Gastroesophageal sphincter (tissue), 4 donors: ENCODE data around the gene TSPAN17. TPM values are rescaled to one million over a fixed set of nuclear protein-coding genes. Genes with fewer than 3 reads are reported as not detected.

Experiments
- ATAC-seq: fragments of 150-250 bp; one replicate; pipeline ENCODE4 v1.9.1; 2016; ENCODE audit warnings: mild to moderate bottlenecking, moderate library complexity
- H3K27ac ChIP-seq, 4 donors: fragments of 200-600 bp; sonication (generic) in 3 of 4; 1 replicate in 3 of 4; 2 replicates in 1 of 4; pipeline ENCODE4 v1.5.1; 2016 to 2019
- H3K27me3 ChIP-seq: fragments of 200-600 bp; sonication (generic); one replicate; pipeline ENCODE4 v1.5.1; 2019
- H3K36me3 ChIP-seq, 2 donors: fragments of 200-600 bp; sonication (generic); one replicate each; pipeline ENCODE4 v1.5.1; 2019; ENCODE audit warnings: control low read depth in 1 of 2
- H3K4me1 ChIP-seq, 3 donors: fragments of 200-600 bp; sonication (generic); 1 replicate in 2 of 3; 2 replicates in 1 of 3; pipeline ENCODE4 v1.5.1; 2016 to 2019; ENCODE audit warnings: control low read depth in 2 of 3
- H3K4me3 ChIP-seq, 2 donors: fragments of 200-600 bp; sonication (generic); one replicate each; pipeline ENCODE4 v1.5.1; 2019; ENCODE audit warnings: mild to moderate bottlenecking in 1 of 2, moderate library complexity in 1 of 2
- H3K9me3 ChIP-seq, 3 donors: fragments of 200-600 bp; sonication (generic); one replicate each; pipeline ENCODE4 v1.5.1; 2017 to 2019; ENCODE audit warnings: control low read depth in 2 of 3
- CTCF ChIP-seq, 4 experiments: fragments of 200-600 bp in 2 of 4; fragments of 450-650 bp in 2 of 4; sonication (generic) in 1 of 4; IDR thresholded peaks; one replicate each; pipeline ENCODE4 v1.5.1; 2017 to 2019; ENCODE audit warnings: antibody characterized with exemption in 4 of 4, mild to moderate bottlenecking in 2 of 4, moderate library complexity in 2 of 4
- EP300 ChIP-seq: sonication (generic); formaldehyde crosslinking; IDR thresholded peaks from one replicate; pipeline ENCODE4 v1.6.1; 2017; ENCODE audit warnings: antibody characterized with exemption, mild to moderate bottlenecking
- POLR2A ChIP-seq, 2 donors: fragments of 450-650 bp; IDR thresholded peaks; one replicate each; pipeline ENCODE4 v1.6.1; 2017; ENCODE audit warnings: antibody characterized with exemption in 2 of 2, mild to moderate bottlenecking in 2 of 2, moderate library complexity in 1 of 2
- POLR2AphosphoS5 ChIP-seq: sonication (generic); formaldehyde crosslinking; IDR thresholded peaks from one replicate; pipeline ENCODE4 v1.6.1; 2017; ENCODE audit warnings: antibody characterized with exemption
- WGBS, 2 donors: methylation state at CpG; one replicate each; pipeline ENCODE4 v1.1.5; 2018; ENCODE audit warnings: low coverage in 1 of 2; 5-methylcytosine and 5-hydroxymethylcytosine counted together
- total RNA-seq, 4 donors: library from RNA; depleted of rRNA; stranded (reverse); fragments of >200 nt; gene quantifications; one replicate each; pipeline ENCODE4 v1.1.0, GENCODE V29; 2016

Gene TSPAN17
- total RNA-seq, 4 donors from 2014 or later, result 11.0 to 20.2 (median 15.4) TPM

GRCh38 chr5:176621661-176622079, 25.6 kb upstream of the TSPAN17 start:
- H3K36me3 ChIP-seq, result no peaks in the 10 kb centered on the region
- H3K4me1 ChIP-seq, result peaks cover 0 to 33% (median 20%) of the 10 kb centered on the region in 3 donors
- H3K27me3 ChIP-seq, result peaks cover 98% of the 10 kb centered on the region
- no peaks in the 10 kb centered on the region for H3K9me3 ChIP-seq
- TF ChIP-seq POLR2A (IDR thresholded peaks at IDR 0.05) (no peak), CTCF (IDR thresholded peaks at IDR 0.05) (no peak), EP300 (no peak), POLR2AphosphoS5 (no peak)
- no peak overlapping the region for H3K27ac ChIP-seq
- 20% methylated on average over 2 of the region's 13 CpGs; no CpG with 5 or more reads in 1 of the 2 donors for WGBS, 2 donors
- ATAC-seq, result no peak
- H3K4me3 ChIP-seq, result no peak overlapping the region

GRCh38 chr5:176624142-176624541, 23.1 kb upstream of the TSPAN17 start:
- TF ChIP-seq EP300, result no peak
- TF ChIP-seq POLR2AphosphoS5, result no peak
- no peak for TF ChIP-seq CTCF (IDR thresholded peaks at IDR 0.05)
- H3K36me3 ChIP-seq, result no peaks in the 10 kb centered on the region
- peaks cover 0 to 29% (median 16%) of the 10 kb centered on the region in 3 donors for H3K4me1 ChIP-seq
- H3K9me3 ChIP-seq, result no peaks in the 10 kb centered on the region
- peaks cover 98% of the 10 kb centered on the region for H3K27me3 ChIP-seq
- WGBS, 2 donors, result 57 to 93% methylated on average over 1 to 3 of the region's 4 CpGs
- H3K27ac ChIP-seq, result no peak overlapping the region
- no peak overlapping the region for H3K4me3 ChIP-seq
- no peak for ATAC-seq

- 53 to 80% methylated on average over 2 of the region's 9 CpGs for WGBS, 2 donors
- peaks cover 0 to 29% (median 15%) of the 10 kb centered on the region in 3 donors for H3K4me1 ChIP-seq
- no peaks in the 10 kb centered on the region for H3K9me3 ChIP-seq
- H3K27ac ChIP-seq, result no peak overlapping the region
- ATAC-seq, result no peak
- H3K4me3 ChIP-seq, result no peak overlapping the region
- no peaks in the 10 kb centered on the region for H3K36me3 ChIP-seq
- H3K27me3 ChIP-seq, result peaks cover 98% of the 10 kb centered on the region
- no peak for TF ChIP-seq POLR2AphosphoS5
- no peak for TF ChIP-seq EP300
- no peak for TF ChIP-seq CTCF (IDR thresholded peaks at IDR 0.05)
- TF ChIP-seq POLR2A (IDR thresholded peaks at IDR 0.05), result no peak
Observed at GRCh38 chr5:176624938-176625337, 22.3 kb upstream of the TSPAN17 start.

GRCh38 chr5:176625512-176625911, 21.8 kb upstream of the TSPAN17 start:
- WGBS, 2 donors, result 77 to 81% methylated on average over 1 to 2 of the region's 2 CpGs
- Histone ChIP-seq H3K4me3 (no peak overlapping the region), H3K4me1 (peaks cover 0 to 29% (median 15%) of the 10 kb centered on the region in 3 donors), H3K27me3 (peaks cover 98% of the 10 kb centered on the region), H3K36me3 (no peaks in the 10 kb centered on the region), H3K27ac (no peak overlapping the region), H3K9me3 (no peaks in the 10 kb centered on the region)
- TF ChIP-seq POLR2AphosphoS5 (no peak), POLR2A (IDR thresholded peaks at IDR 0.05) (no peak), CTCF (IDR thresholded peaks at IDR 0.05) (no peak), EP300 (no peak)
- no peak for ATAC-seq

- Histone ChIP-seq H3K4me3 (no peak overlapping the region), H3K4me1 (peaks cover 0 to 27% (median 12%) of the 10 kb centered on the region in 3 donors), H3K27me3 (peaks cover 98% of the 10 kb centered on the region), H3K9me3 (no peaks in the 10 kb centered on the region), H3K36me3 (no peaks in the 10 kb centered on the region), H3K27ac (no peak overlapping the region)
- WGBS, 2 donors, result 56 to 70% methylated on average over 4 to 14 of the region's 25 CpGs
- no peak for ATAC-seq
- TF ChIP-seq EP300 (no peak), POLR2A (IDR thresholded peaks at IDR 0.05) (no peak), POLR2AphosphoS5 (no peak), CTCF (IDR thresholded peaks at IDR 0.05) (no peak)
Observed at GRCh38 chr5:176625966-176626875, 21.1 kb upstream of the TSPAN17 start.
